ENCODE results near the gene ZPBP.
"Not testable (repeated sequence)": the region's sequence is repeated elsewhere in the genome, so short reads cannot be mapped to it uniquely, and the experiment has no call there.

The ZPBP gene

GRCh38 chr7:50062951-50063350 lies 30.1 kb downstream of the ZPBP start:
- DNase-seq (ENCODE audit: low read depth), result no peak
- no peak for TF ChIP-seq CTCF (conservative IDR thresholded peaks at IDR 0.05; ENCODE audit: control insufficient read depth, insufficient read depth, low read depth, low read length)
- H3K4me3 ChIP-seq (ENCODE audit: control insufficient read depth, low read depth, low read length), result no peak overlapping the region

DNA sequence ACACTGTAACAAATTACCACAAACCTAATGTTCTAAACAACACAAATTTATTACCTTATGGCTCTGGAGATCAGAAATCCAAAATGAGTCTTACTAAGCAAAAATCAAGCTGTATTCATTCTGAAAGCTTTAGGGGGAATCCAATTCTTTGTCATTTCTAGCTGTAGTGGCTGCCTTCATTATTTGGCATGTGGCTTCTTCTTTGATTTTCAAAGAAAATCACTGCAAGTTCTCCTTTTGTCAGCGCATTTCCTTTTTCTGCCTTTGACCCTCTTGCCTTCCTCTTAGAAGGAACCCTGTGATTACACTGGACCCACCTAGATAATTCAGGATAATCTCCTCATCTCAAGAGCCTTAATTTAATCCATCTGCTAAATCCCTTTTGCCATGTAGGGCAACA lies 36.9 kb downstream of the ZPBP start:
- no peak for TF ChIP-seq CTCF (conservative IDR thresholded peaks at IDR 0.05; ENCODE audit: control insufficient read depth, insufficient read depth, low read depth, low read length)
- DNase-seq (ENCODE audit: low read depth), result no peak
- no peak overlapping the region for H3K4me3 ChIP-seq (ENCODE audit: control insufficient read depth, low read depth, low read length)

GRCh38 chr7:50047716-50048115 lies 45.3 kb downstream of the ZPBP start:
- DNase-seq (ENCODE audit: low read depth), result no peak
- TF ChIP-seq CTCF (conservative IDR thresholded peaks at IDR 0.05; ENCODE audit: control insufficient read depth, insufficient read depth, low read depth, low read length), result no peak
- H3K4me3 ChIP-seq (ENCODE audit: control insufficient read depth, low read depth, low read length), result no peak overlapping the region

DNA sequence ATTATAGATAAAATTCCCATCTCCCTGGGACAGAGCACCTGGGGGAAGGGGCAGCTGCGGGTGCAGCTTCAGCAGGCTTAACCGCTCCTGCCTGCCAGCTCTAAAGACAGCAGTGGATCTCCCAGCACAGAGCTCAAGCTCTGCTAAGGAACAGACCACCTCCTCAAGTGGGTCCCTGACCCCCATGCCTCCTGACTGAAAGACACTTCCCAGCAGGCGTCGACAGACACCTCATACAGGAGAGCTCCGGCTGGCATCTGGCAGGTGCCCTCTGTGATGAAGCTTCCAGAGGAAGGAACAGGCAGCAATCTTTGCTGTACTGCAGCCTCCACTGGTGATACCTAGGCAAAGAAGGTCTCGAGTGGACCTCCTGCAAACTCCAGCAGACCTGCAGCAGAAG lies 51.9 kb downstream of the ZPBP start:
- DNase-seq (ENCODE audit: low read depth); H3K4me3 ChIP-seq (ENCODE audit: control insufficient read depth, low read depth, low read length): not testable (repeated sequence)

DNA sequence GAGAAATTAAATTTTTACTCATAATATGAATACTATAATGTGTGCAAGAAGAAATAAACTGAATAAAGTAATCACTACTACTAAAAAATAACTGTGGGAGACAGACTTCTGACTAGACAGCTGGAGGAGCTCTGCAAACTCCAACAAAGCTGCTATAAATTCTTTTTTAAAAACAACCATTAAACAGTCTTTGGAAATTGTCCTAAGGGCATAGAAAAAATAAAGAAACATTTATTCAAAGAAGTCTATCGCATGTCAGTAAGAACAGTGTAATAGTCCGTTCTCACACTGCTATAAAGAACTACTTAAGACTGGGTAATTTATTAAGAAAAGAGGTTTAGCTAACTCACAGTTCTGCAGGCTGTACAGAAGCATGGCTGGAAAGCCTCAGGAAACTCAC lies 56.0 kb downstream of the ZPBP start:
- no peak overlapping the region for H3K4me3 ChIP-seq (ENCODE audit: control insufficient read depth, low read depth, low read length)
- no peak for DNase-seq (ENCODE audit: low read depth)
- no peak for TF ChIP-seq CTCF (conservative IDR thresholded peaks at IDR 0.05; ENCODE audit: control insufficient read depth, insufficient read depth, low read depth, low read length)

- TF ChIP-seq CTCF (conservative IDR thresholded peaks at IDR 0.05; ENCODE audit: control insufficient read depth, insufficient read depth, low read depth, low read length), result no peak
- H3K4me3 ChIP-seq (ENCODE audit: control insufficient read depth, low read depth, low read length), result no peak overlapping the region
These were observed 70.1 kb downstream of the ZPBP start for GRCh38 chr7:50022991-50023390.

GRCh38 chr7:50022451-50022850 lies 70.6 kb downstream of the ZPBP start:
- no peak for DNase-seq (ENCODE audit: low read depth)
- no peak overlapping the region for H3K4me3 ChIP-seq (ENCODE audit: control insufficient read depth, low read depth, low read length)
- TF ChIP-seq CTCF (conservative IDR thresholded peaks at IDR 0.05; ENCODE audit: control insufficient read depth, insufficient read depth, low read depth, low read length), result no peak

More at GRCh38 chr7:50022991-50023390, 70.1 kb downstream of the ZPBP start:
- DNase-seq (ENCODE audit: low read depth), result no peak
